H9 (cell line): ENCODE results near the gene ATP13A1. TPM values are rescaled to one million over a fixed set of nuclear protein-coding genes. Genes with fewer than 3 reads are reported as not detected.

Experiments
- DNase-seq: peaks from one replicate; pipeline ENCODE4 v3.0.0-alpha.2; 2017
- H2AFZ ChIP-seq: one replicate; pipeline ENCODE4 v1.6.1; 2013; ENCODE audit warnings: mild to moderate bottlenecking, low read length, control low read depth, moderate library complexity
- H2AK5ac ChIP-seq: 2 replicates; pipeline ENCODE4 v1.6.1; 2013; ENCODE audit warnings: low read length, control low read depth, mixed read lengths; ENCODE audit not compliant: insufficient read length
- H2BK120ac ChIP-seq: one replicate; pipeline ENCODE4 v1.6.1; 2013; ENCODE audit warnings: low read depth, mild to moderate bottlenecking, low read length, control low read depth, inconsistent platforms; ENCODE audit not compliant: poor library complexity, severe bottlenecking
- H2BK12ac ChIP-seq: 2 replicates; pipeline ENCODE4 v1.6.1; 2013; ENCODE audit warnings: low read length, control low read depth, mixed read lengths, low read depth; ENCODE audit not compliant: insufficient read length
- H2BK15ac ChIP-seq: 2 replicates; pipeline ENCODE4 v1.6.1; 2013; ENCODE audit warnings: low read depth, low read length, control low read depth
- H2BK20ac ChIP-seq: one replicate; pipeline ENCODE4 v1.6.1; 2013; ENCODE audit warnings: low read depth, mild to moderate bottlenecking, low read length, control low read depth, inconsistent platforms; ENCODE audit not compliant: poor library complexity, severe bottlenecking
- H2BK5ac ChIP-seq: 2 replicates; pipeline ENCODE4 v1.6.1; 2013; ENCODE audit warnings: low read length, control low read depth, mixed read lengths; ENCODE audit not compliant: insufficient read length
- H3K14ac ChIP-seq: 2 replicates; pipeline ENCODE4 v1.6.1; 2013; ENCODE audit warnings: low read length, control low read depth; ENCODE audit not compliant: insufficient read depth
- H3K18ac ChIP-seq: 2 replicates; pipeline ENCODE4 v1.6.1; 2013; ENCODE audit warnings: low read depth, mild to moderate bottlenecking, mixed read lengths, low read length, control low read depth; ENCODE audit not compliant: insufficient read length
- H3K23ac ChIP-seq: 2 replicates; pipeline ENCODE4 v1.6.1; 2013; ENCODE audit warnings: low read length, control low read depth, mixed read lengths, low read depth; ENCODE audit not compliant: insufficient read length
- H3K23me2 ChIP-seq: 2 replicates; pipeline ENCODE4 v1.6.1; 2013; ENCODE audit warnings: low read depth, mild to moderate bottlenecking, mixed read lengths, low read length, control low read depth; ENCODE audit not compliant: insufficient read length, poor library complexity, severe bottlenecking
- H3K27ac ChIP-seq: 2 replicates; pipeline ENCODE4 v1.5.1; 2013; ENCODE audit warnings: low read length, control low read depth, mixed read lengths, low read depth; ENCODE audit not compliant: insufficient read length
- H3K27me3 ChIP-seq: 2 replicates; pipeline ENCODE4 v1.6.1; 2013; ENCODE audit warnings: low read length, control low read depth, inconsistent platforms; ENCODE audit not compliant: insufficient read depth
- H3K4ac ChIP-seq: 2 replicates; pipeline ENCODE4 v1.6.1; 2013; ENCODE audit warnings: low read depth, mild to moderate bottlenecking, control low read depth, inconsistent platforms, low read length, moderate library complexity
- H3K4me1 ChIP-seq: 2 replicates; pipeline ENCODE4 v1.6.1; 2013; ENCODE audit warnings: low read length, control low read depth, inconsistent platforms; ENCODE audit not compliant: insufficient read depth
- H3K4me2 ChIP-seq: 2 replicates; pipeline ENCODE4 v1.6.1; 2013; ENCODE audit warnings: low read length, control low read depth, mixed read lengths; ENCODE audit not compliant: insufficient read length, insufficient read depth
- H3K56ac ChIP-seq: 2 replicates; pipeline ENCODE4 v1.6.1; 2013; ENCODE audit warnings: low read depth, mild to moderate bottlenecking, mixed read lengths, low read length, control low read depth; ENCODE audit not compliant: insufficient read length
- H3K79me1 ChIP-seq: 2 replicates; pipeline ENCODE4 v1.6.1; 2013; ENCODE audit warnings: low read depth, mild to moderate bottlenecking, moderate library complexity, low read length, control low read depth, inconsistent platforms; ENCODE audit not compliant: insufficient read depth, poor library complexity, severe bottlenecking
- H3K79me2 ChIP-seq: 2 replicates; pipeline ENCODE4 v1.6.1; 2013; ENCODE audit warnings: low read length, control low read depth, inconsistent platforms; ENCODE audit not compliant: insufficient read depth
- H3K9ac ChIP-seq: 2 replicates; pipeline ENCODE4 v1.6.1; 2013; ENCODE audit warnings: low read length, control low read depth, mixed read lengths; ENCODE audit not compliant: insufficient read length; ENCODE audit errors: extremely low read depth
- H3K9me3 ChIP-seq: one replicate; pipeline ENCODE4 v1.6.1; 2013; ENCODE audit warnings: low read depth, low read length, inconsistent platforms; ENCODE audit not compliant: control insufficient read depth
- H3T11ph ChIP-seq: one replicate; pipeline ENCODE4 v1.6.1; 2013; ENCODE audit warnings: mild to moderate bottlenecking, low read length, control low read depth, inconsistent platforms
- H4K20me1 ChIP-seq: one replicate; pipeline ENCODE4 v1.6.1; 2013; ENCODE audit not compliant: control insufficient read depth, insufficient read length, insufficient read depth
- H4K5ac ChIP-seq: 2 replicates; pipeline ENCODE4 v1.6.1; 2013; ENCODE audit warnings: low read depth, mild to moderate bottlenecking, mixed read lengths, low read length, control low read depth; ENCODE audit not compliant: insufficient read length
- H4K8ac ChIP-seq: replicated peaks from 2 replicates; pipeline ENCODE4 v1.6.1; 2013; ENCODE audit warnings: low read length, control low read depth, mixed read lengths, low read depth; ENCODE audit not compliant: insufficient read length
- H4K91ac ChIP-seq: 2 replicates; pipeline ENCODE4 v1.6.1; 2013; ENCODE audit warnings: low read depth, mild to moderate bottlenecking, moderate library complexity, mixed read lengths, low read length, control low read depth; ENCODE audit not compliant: insufficient read length
- H3K27ac Mint-ChIP-seq, 3 experiments: 2 replicates in 2 of 3; 3 replicates in 1 of 3; pipeline ENCODE4 v1.8.0; 2020 to 2021; ENCODE audit warnings: mixed read lengths in 3 of 3, mild to moderate bottlenecking in 1 of 3, moderate library complexity in 1 of 3
- H3K27me3 Mint-ChIP-seq: 2 replicates; pipeline ENCODE4 v1.8.0; 2021; ENCODE audit warnings: low read depth, mild to moderate bottlenecking, moderate library complexity, mixed read lengths
- H3K36me3 Mint-ChIP-seq, 3 experiments: 2 replicates in 2 of 3; 3 replicates in 1 of 3; pipeline ENCODE4 v1.8.0; 2020 to 2021; ENCODE audit warnings: low read depth in 3 of 3, mixed read lengths in 3 of 3; ENCODE audit not compliant: insufficient read depth in 1 of 3
- H3K4me1 Mint-ChIP-seq, 2 experiments: 2 replicates each; pipeline ENCODE4 v1.8.0; 2020; ENCODE audit warnings: mixed read lengths in 2 of 2
- H3K4me3 Mint-ChIP-seq, 2 experiments: 2 replicates in 1 of 2; 3 replicates in 1 of 2; pipeline ENCODE4 v1.8.0; 2020 to 2021; ENCODE audit warnings: mild to moderate bottlenecking in 2 of 2, mixed read lengths in 2 of 2, moderate library complexity in 1 of 2
- H3K9me3 Mint-ChIP-seq, 2 experiments: 2 replicates in 1 of 2; 3 replicates in 1 of 2; pipeline ENCODE4 v1.8.0; 2020; ENCODE audit warnings: mild to moderate bottlenecking in 2 of 2, mixed read lengths in 2 of 2, moderate library complexity in 1 of 2
- CTCF ChIP-seq: fragments of 200-600 bp; sonication (generic); conservative IDR thresholded peaks from 3 replicates; pipeline ENCODE4 v1.8.0; 2021; ENCODE audit warnings: antibody characterized with exemption, mild to moderate bottlenecking
- WGBS: extraction: QIAGEN DNeasy Blood & Tissue Kit; methylation state at CpG from one replicate; pipeline ENCODE4 v1.1.7; 2013; ENCODE audit warnings: missing lambda C conversion rate, low lambda C conversion rate, mixed read lengths; ENCODE audit not compliant: insufficient read length; ENCODE audit errors: extremely low coverage; 5-methylcytosine and 5-hydroxymethylcytosine counted together
- total RNA-seq: library from RNA; stranded (reverse); gene quantifications from 2 replicates; pipeline ENCODE4 v1.2.1, GENCODE V29; 2021

The ATP13A1 gene
- total RNA-seq, 1 experiment from 2014 or later: 67.8 TPM

- peak overlapping the region; percentile 89 for H3K4me2 ChIP-seq
- no peak for TF ChIP-seq CTCF
- peaks cover 19 to 20% of the 10 kb centered on the region in 2 experiments for H3K4me1 Mint-ChIP-seq
- H2BK120ac ChIP-seq: no peak overlapping the region
- peak overlapping the region in 2 of 3 experiments; percentile 9 to 48; a peak in 3 of 7 replicates for H3K27ac Mint-ChIP-seq
- peaks cover 24 to 44% (median 39%) of the 10 kb centered on the region in 3 experiments for H3K36me3 Mint-ChIP-seq
- peak; percentile 26 for DNase-seq
- H2BK20ac ChIP-seq: no peak overlapping the region
- H3T11ph ChIP-seq: no peak overlapping the region
- H3K79me2 ChIP-seq: peaks cover 20% of the 10 kb centered on the region; the same call in 1 of the 2 replicates
- no peak overlapping the region for H4K91ac ChIP-seq
- H4K20me1 ChIP-seq: no peaks in the 10 kb centered on the region
- no peak overlapping the region for H3K18ac ChIP-seq
- H3K9me3 Mint-ChIP-seq: no peaks in the 10 kb centered on the region
- H3K9me3 ChIP-seq: no peaks in the 10 kb centered on the region
- H2BK15ac ChIP-seq: no peak overlapping the region
- H3K27me3 Mint-ChIP-seq: no peaks in the 10 kb centered on the region
- H3K23me2 ChIP-seq: no peaks in the 10 kb centered on the region
- no peaks in the 10 kb centered on the region for H3K27me3 ChIP-seq
- no peak overlapping the region for H3K23ac ChIP-seq
- no peak overlapping the region for H3K27ac ChIP-seq
- no peak overlapping the region for H4K8ac ChIP-seq
- no peak overlapping the region for H3K9ac ChIP-seq
- peak overlapping the region; percentile 86 to 95 for H3K4me3 Mint-ChIP-seq
- no CpG with 5 or more reads among the region's 18 CpGs for WGBS
- no peak overlapping the region for H2AFZ ChIP-seq
- no peak overlapping the region for H2BK5ac ChIP-seq
- no peak overlapping the region for H2BK12ac ChIP-seq
- no peak overlapping the region for H3K14ac ChIP-seq
- H3K4ac ChIP-seq: no peak overlapping the region
- no peak overlapping the region for H2AK5ac ChIP-seq
- H3K4me1 ChIP-seq: peaks cover 6% of the 10 kb centered on the region; the same call in 1 of the 2 replicates
- H4K5ac ChIP-seq: no peak overlapping the region
- H3K56ac ChIP-seq: no peak overlapping the region
- H3K79me1 ChIP-seq: peaks cover 5% of the 10 kb centered on the region
Measured at GRCh38 chr19:19661675-19662251, 1.7 kb downstream of the ATP13A1 start.
